GM23338 (cell line): ENCODE results near the gene GPRASP3. TPM values are rescaled to one million over a fixed set of nuclear protein-coding genes. Genes with fewer than 3 reads are reported as not detected.

Experiments
- ATAC-seq: fragments of 200-7000 bp; cut with Tn5 transposase; 3 replicates; pipeline ENCODE4 v1.9.1; 2020
- DNase-seq: peaks from one replicate; pipeline ENCODE4 v3.0.0-alpha.2; 2015; ENCODE audit warnings: low spot score
- H2AFZ ChIP-seq: fragments of 200-600 bp; sonication (generic); 2 replicates; pipeline ENCODE4 v1.8.0; 2016; ENCODE audit warnings: antibody characterized with exemption, mild to moderate bottlenecking, moderate library complexity
- H3F3A ChIP-seq: fragments of 200-600 bp; sonication (generic); replicated peaks from 2 replicates; pipeline ENCODE4 v1.8.0; 2017; ENCODE audit warnings: antibody characterized with exemption, mixed run types, low read depth
- H3K27ac ChIP-seq: fragments of 200-600 bp; sonication (generic); 2 replicates; pipeline ENCODE4 v1.6.1; 2016; ENCODE audit warnings: low read depth
- H3K27me3 ChIP-seq: fragments of 200-600 bp; sonication (generic); 2 replicates; pipeline ENCODE4 v1.8.0; 2016; ENCODE audit warnings: mild to moderate bottlenecking, mixed run types, moderate library complexity; ENCODE audit not compliant: insufficient read depth
- H3K36me3 ChIP-seq: fragments of 200-600 bp; sonication (generic); 2 replicates; pipeline ENCODE4 v1.8.0; 2016; ENCODE audit warnings: mild to moderate bottlenecking; ENCODE audit not compliant: insufficient read depth
- H3K4me1 ChIP-seq: fragments of 200-600 bp; sonication (generic); 2 replicates; pipeline ENCODE4 v1.8.0; 2016; ENCODE audit warnings: mild to moderate bottlenecking, moderate library complexity; ENCODE audit not compliant: insufficient read depth
- H3K4me2 ChIP-seq: fragments of 200-600 bp; sonication (generic); 2 replicates; pipeline ENCODE4 v1.7.1; 2017; ENCODE audit warnings: mixed run types
- H3K4me3 ChIP-seq: fragments of 200-600 bp; sonication (generic); 2 replicates; pipeline ENCODE4 v1.6.1; 2016; ENCODE audit warnings: mixed run types
- H3K79me2 ChIP-seq: fragments of 200-600 bp; sonication (generic); replicated peaks from 2 replicates; pipeline ENCODE4 v1.8.0; 2017; ENCODE audit warnings: mild to moderate bottlenecking; ENCODE audit not compliant: insufficient read depth
- H3K9me2 ChIP-seq: fragments of 200-600 bp; sonication (generic); 2 replicates; pipeline ENCODE4 v1.8.0; 2017; ENCODE audit not compliant: insufficient read depth
- H4K20me1 ChIP-seq: fragments of 200-600 bp; sonication (generic); replicated peaks from 2 replicates; pipeline ENCODE4 v1.8.0; 2017; ENCODE audit warnings: mild to moderate bottlenecking; ENCODE audit not compliant: insufficient read depth
- H3K27ac Mint-ChIP-seq: 2 replicates; pipeline ENCODE4 v1.8.0; 2020; ENCODE audit warnings: inconsistent platforms, mild to moderate bottlenecking, moderate library complexity, mixed read lengths
- H3K27me3 Mint-ChIP-seq: 3 replicates; pipeline ENCODE4 v1.8.0; 2022; ENCODE audit warnings: low read depth, mild to moderate bottlenecking, moderate library complexity, mixed read lengths, inconsistent platforms; ENCODE audit not compliant: insufficient read depth, poor library complexity
- H3K36me3 Mint-ChIP-seq: 3 replicates; pipeline ENCODE4 v1.8.0; 2021; ENCODE audit warnings: low read depth, mild to moderate bottlenecking, inconsistent platforms, moderate library complexity, mixed read lengths
- H3K4me1 Mint-ChIP-seq: 3 replicates; pipeline ENCODE4 v1.8.0; 2020; ENCODE audit warnings: mild to moderate bottlenecking, inconsistent platforms, mixed read lengths
- H3K4me3 Mint-ChIP-seq: 3 replicates; pipeline ENCODE4 v1.8.0; 2021; ENCODE audit warnings: moderate library complexity, mild to moderate bottlenecking, inconsistent platforms, mixed read lengths
- H3K9me3 Mint-ChIP-seq: 3 replicates; pipeline ENCODE4 v1.8.0; 2020; ENCODE audit warnings: moderate library complexity, mild to moderate bottlenecking, inconsistent platforms, mixed read lengths
- CREB1 ChIP-seq: fragments of 250-450 bp; sonication (Bioruptor Pico); IDR thresholded peaks from 2 replicates; pipeline ENCODE4 v1.5.0; 2020; ENCODE audit warnings: low read depth, mild to moderate bottlenecking, moderate library complexity
- ETS1 ChIP-seq: IDR thresholded peaks from 2 replicates; pipeline ENCODE4 v1.6.1; 2016; ENCODE audit warnings: antibody characterized with exemption
- POLR2AphosphoS5 ChIP-seq: IDR thresholded peaks from 2 replicates; pipeline ENCODE4 v1.6.1; 2016; ENCODE audit warnings: antibody characterized with exemption, low read depth
- REST ChIP-seq: IDR thresholded peaks from one replicate; pipeline ENCODE4 v1.6.1; 2018; ENCODE audit warnings: antibody characterized with exemption; ENCODE audit not compliant: unreplicated experiment
- ZNF462 ChIP-seq: fragments of 250-450 bp; sonication (Bioruptor Pico); IDR thresholded peaks from 2 replicates; pipeline ENCODE4 v1.5.0; 2020; ENCODE audit warnings: mild to moderate bottlenecking, moderate library complexity
- long read RNA-seq: library from polyadenylated mRNA; unstranded; transcript quantifications from one replicate; pipeline ENCODE4 v2.0.0, GENCODE V29; 2020; ENCODE audit not compliant: unreplicated experiment
- polyA plus RNA-seq: library from polyadenylated mRNA; unstranded; fragments of >200 nt; fragmentation: Nextera tagmentation; extraction: Ambion mirVana; gene quantifications from 2 replicates; pipeline ENCODE4 v1.2.1, GENCODE V29; 2016
- total RNA-seq: library from RNA; depleted of rRNA; stranded (reverse); fragments of >200 nt; shearing (Covaris generic); gene quantifications from 2 replicates; pipeline ENCODE4 v1.2.3, GENCODE V29; 2014; rRNA removed

Gene GPRASP3
- total RNA-seq (17.8 and 18.2 TPM in 2 replicates), polyA plus RNA-seq (6.4 and 7.9 TPM in 2 replicates)
- long read RNA-seq, partial matches to known transcripts, result 0 of 4 reads
- long read RNA-seq, other reads (novel, unspliced or antisense), result 4 of 4 reads

GRCh38 chrX:102720237-102721168, at the start of gene GPRASP3:
GPRASP3 (plus strand) TSS chrX:102720743; CDS start chrX:102748996, 28,253 bp downstream.
- Histone ChIP-seq H3K9me2 (no peaks in the 10 kb centered on the region), H3K36me3 (no peaks in the 10 kb centered on the region), H3K4me2 (peak within 1 kb of the TSS; percentile 79), H2AFZ (peak within 1 kb of the TSS; percentile 66; the same call in 1 of the 2 replicates), H3K27me3 (no peaks in the 10 kb centered on the region), H3K4me1 (peaks cover 7% of the 10 kb centered on the region; the same call in 1 of the 2 replicates), H3K4me3 (peak within 1 kb of the TSS; percentile 65), H3F3A (no peaks in the 10 kb centered on the region), H3K27ac (no peak within 1 kb of the TSS), H4K20me1 (no peaks in the 10 kb centered on the region), H3K79me2 (no peaks in the 10 kb centered on the region)
- Mint-ChIP-seq H3K36me3 (no peaks in the 10 kb centered on the region), H3K27ac (no peak within 1 kb of the TSS), H3K4me1 (peaks cover 10% of the 10 kb centered on the region), H3K27me3 (peaks cover 2% of the 10 kb centered on the region), H3K9me3 (no peaks in the 10 kb centered on the region), H3K4me3 (peak within 1 kb of the TSS; percentile 95)
- TF ChIP-seq POLR2AphosphoS5, result 0 out of 2 replicates have a peak, but pooled peaks have one; percentile 30
- TF ChIP-seq CREB1, result peak; percentile 62
- 0 out of 2 replicates have a peak, but pooled peaks have one; percentile 11 for TF ChIP-seq ZNF462
- TF ChIP-seq ETS1, result 0 out of 2 replicates have a peak, but pooled peaks have one; percentile 24
- no peak for TF ChIP-seq REST
- ATAC-seq (peak; percentile 96), DNase-seq (peak; percentile 74)
